Type B pancreatic cell (in vitro differentiated cells): ENCODE data around the gene MADD. TPM values are rescaled to one million over a fixed set of nuclear protein-coding genes. Genes with fewer than 3 reads are reported as not detected.

Source experiments
- DNase-seq: peaks from one replicate; pipeline ENCODE4 v3.0.0; 2021; ENCODE audit warnings: mixed read lengths; ENCODE audit not compliant: unreplicated experiment; ENCODE audit errors: extremely low spot score
- H3K27ac Mint-ChIP-seq: 2 replicates; pipeline ENCODE4 v1.8.0; 2021; ENCODE audit warnings: mild to moderate bottlenecking, mixed read lengths
- H3K27me3 Mint-ChIP-seq: 2 replicates; pipeline ENCODE4 v1.8.0; 2021; ENCODE audit warnings: mixed read lengths
- H3K36me3 Mint-ChIP-seq: 2 replicates; pipeline ENCODE4 v1.8.0; 2021; ENCODE audit warnings: mixed read lengths
- H3K4me1 Mint-ChIP-seq: one replicate; pipeline ENCODE4 v1.8.0; 2021; ENCODE audit warnings: mixed read lengths; ENCODE audit not compliant: unreplicated experiment
- H3K4me3 Mint-ChIP-seq: 2 replicates; pipeline ENCODE4 v1.8.0; 2021; ENCODE audit warnings: mild to moderate bottlenecking, mixed read lengths
- H3K9me3 Mint-ChIP-seq: 2 replicates; pipeline ENCODE4 v1.8.0; 2021; ENCODE audit warnings: mixed read lengths
- total RNA-seq: library from RNA; stranded (reverse); gene quantifications from 2 replicates; pipeline ENCODE4 v1.2.1, GENCODE V29; 2021; ENCODE audit warnings: low replicate concordance
- TF ChIP-seq, protein P1 (sequence below): fragments of 200-600 bp; sonication (generic); conservative IDR thresholded peaks from 2 replicates; pipeline ENCODE4 v1.5.0; 2021; ENCODE audit warnings: antibody characterized with exemption, mild to moderate bottlenecking

Gene MADD
- total RNA-seq, 1 donor from 2014 or later: 47.7 TPM

DNA sequence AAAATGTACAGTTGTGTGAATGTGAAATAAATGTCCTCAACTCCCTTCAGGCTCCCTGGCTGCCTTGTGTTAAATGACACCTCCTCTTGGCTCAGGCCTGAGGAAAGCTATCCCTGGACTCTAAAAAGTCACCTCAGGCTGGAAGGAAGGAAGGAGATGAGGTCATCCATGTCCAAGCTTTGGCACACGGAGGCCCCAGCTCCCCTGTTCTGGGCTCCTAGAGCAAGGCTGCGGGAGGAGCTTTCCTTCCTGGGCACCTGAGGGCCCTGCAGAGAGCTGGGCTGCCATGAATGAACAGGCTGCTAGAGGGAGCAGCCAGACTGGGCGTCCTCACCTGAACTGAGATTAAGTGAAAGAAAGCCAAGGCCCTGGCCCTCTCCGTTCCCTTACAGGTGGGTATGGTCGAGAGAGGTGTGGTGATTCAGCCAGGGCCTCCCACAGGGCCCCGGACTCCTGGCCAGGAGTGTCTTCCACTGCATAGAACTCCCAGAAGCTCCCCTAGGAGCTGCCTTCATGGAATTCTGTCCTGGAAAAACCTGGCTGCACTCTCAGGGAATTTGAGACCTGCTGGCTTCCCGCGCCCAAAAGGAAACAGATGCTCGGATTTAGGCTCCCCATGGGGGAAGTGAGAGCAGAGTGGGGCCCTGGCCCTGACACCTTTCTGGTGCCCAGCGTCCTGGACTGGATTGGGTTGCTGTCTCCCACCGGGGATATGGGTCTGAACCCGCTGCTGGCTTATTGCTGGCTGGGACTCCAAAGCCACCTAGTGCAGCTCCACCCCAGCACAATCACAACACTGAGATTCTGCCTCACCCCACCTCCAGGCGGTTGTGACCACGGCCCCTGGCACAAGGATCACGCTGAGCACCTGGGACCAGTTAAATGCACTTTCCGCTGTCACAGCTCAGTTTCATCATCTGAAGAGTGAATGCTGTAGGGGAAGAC lies 60.3 kb downstream of the MADD start:
- Mint-ChIP-seq H3K9me3 (no peaks in the 10 kb centered on the region), H3K4me3 (no peak overlapping the region), H3K27me3 (no peaks in the 10 kb centered on the region), H3K36me3 (peaks cover 7% of the 10 kb centered on the region), H3K27ac (peak overlapping the region; percentile 26), H3K4me1 (peaks cover 4% of the 10 kb centered on the region)
- TF ChIP-seq, protein P1, sequence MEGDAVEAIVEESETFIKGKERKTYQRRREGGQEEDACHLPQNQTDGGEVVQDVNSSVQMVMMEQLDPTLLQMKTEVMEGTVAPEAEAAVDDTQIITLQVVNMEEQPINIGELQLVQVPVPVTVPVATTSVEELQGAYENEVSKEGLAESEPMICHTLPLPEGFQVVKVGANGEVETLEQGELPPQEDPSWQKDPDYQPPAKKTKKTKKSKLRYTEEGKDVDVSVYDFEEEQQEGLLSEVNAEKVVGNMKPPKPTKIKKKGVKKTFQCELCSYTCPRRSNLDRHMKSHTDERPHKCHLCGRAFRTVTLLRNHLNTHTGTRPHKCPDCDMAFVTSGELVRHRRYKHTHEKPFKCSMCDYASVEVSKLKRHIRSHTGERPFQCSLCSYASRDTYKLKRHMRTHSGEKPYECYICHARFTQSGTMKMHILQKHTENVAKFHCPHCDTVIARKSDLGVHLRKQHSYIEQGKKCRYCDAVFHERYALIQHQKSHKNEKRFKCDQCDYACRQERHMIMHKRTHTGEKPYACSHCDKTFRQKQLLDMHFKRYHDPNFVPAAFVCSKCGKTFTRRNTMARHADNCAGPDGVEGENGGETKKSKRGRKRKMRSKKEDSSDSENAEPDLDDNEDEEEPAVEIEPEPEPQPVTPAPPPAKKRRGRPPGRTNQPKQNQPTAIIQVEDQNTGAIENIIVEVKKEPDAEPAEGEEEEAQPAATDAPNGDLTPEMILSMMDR: no peak
- no peak for DNase-seq

DNA sequence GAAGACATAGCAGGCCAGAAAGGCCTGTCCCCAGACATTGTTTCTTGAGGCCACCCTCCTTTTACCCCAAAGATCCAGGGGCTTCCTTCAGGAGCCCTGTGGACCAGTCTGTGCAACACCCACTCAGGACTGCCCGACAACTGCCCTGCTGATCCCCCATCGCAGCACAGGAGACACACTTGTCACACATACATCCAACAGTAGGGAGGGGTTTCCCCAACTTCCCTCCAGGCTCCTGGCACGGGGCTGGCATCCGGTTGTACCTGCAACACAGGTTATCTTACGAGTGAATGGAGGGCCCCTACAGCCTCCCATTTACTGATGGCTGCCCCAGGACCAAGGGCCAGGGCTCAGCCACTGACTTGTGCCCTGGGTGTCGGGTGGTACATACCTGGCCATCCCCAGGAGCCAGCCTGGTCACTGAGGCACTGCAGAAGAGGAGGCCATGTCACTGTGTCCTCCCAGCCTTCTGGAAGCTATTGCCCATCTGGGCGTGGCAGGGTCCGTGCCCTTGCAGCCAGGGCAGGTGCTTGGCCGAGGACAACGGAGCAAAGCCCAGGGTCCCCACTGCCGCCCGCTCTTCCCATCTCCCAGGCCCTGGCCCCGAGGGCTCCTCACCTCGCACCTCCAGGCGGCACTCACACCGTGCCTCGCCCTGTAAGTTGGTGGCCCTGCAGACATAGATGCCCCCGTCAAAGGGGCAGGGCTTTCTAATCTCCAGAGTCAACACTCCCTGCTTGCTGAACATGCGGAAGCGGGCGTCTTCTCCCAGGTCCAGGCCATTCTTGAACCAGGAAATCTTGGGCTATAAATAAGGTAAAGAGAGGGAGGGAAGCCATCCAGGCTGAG lies 61.7 kb downstream of the MADD start:
- peaks cover 4% of the 10 kb centered on the region for H3K4me1 Mint-ChIP-seq
- H3K9me3 Mint-ChIP-seq: no peaks in the 10 kb centered on the region
- no peak for DNase-seq
- H3K27me3 Mint-ChIP-seq: no peaks in the 10 kb centered on the region
- no peak overlapping the region for H3K4me3 Mint-ChIP-seq
- H3K36me3 Mint-ChIP-seq: peaks cover 4% of the 10 kb centered on the region
- peak overlapping the region; percentile 77 for H3K27ac Mint-ChIP-seq
- TF ChIP-seq, protein P1: no peak

DNA sequence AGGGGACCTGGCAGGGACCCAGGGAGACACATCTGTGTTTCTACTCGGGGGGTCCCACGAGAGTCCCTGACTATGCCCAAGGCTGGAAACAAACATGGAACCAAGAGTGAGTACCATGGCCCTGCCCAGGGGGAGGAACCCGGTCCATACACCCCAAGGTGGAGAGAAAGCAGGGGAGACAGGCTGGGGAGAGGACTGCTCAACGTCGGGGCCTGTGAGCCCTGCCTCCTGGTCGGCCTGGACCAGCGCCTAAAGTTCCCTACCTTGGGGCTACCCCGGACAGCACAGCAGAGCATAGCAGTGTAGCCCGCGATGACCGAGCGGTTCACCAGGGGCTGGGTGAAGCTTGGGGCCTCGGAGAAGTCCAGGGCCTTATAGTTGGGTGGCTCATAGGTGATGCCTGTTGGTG lies 62.4 kb downstream of the MADD start:
- no peak overlapping the region for H3K4me3 Mint-ChIP-seq
- peaks cover 4% of the 10 kb centered on the region for H3K4me1 Mint-ChIP-seq
- peak overlapping the region; percentile 77 for H3K27ac Mint-ChIP-seq
- H3K9me3 Mint-ChIP-seq: no peaks in the 10 kb centered on the region
- no peaks in the 10 kb centered on the region for H3K27me3 Mint-ChIP-seq
- TF ChIP-seq, protein P1: no peak
- peaks cover 3% of the 10 kb centered on the region for H3K36me3 Mint-ChIP-seq
- no peak for DNase-seq

DNA sequence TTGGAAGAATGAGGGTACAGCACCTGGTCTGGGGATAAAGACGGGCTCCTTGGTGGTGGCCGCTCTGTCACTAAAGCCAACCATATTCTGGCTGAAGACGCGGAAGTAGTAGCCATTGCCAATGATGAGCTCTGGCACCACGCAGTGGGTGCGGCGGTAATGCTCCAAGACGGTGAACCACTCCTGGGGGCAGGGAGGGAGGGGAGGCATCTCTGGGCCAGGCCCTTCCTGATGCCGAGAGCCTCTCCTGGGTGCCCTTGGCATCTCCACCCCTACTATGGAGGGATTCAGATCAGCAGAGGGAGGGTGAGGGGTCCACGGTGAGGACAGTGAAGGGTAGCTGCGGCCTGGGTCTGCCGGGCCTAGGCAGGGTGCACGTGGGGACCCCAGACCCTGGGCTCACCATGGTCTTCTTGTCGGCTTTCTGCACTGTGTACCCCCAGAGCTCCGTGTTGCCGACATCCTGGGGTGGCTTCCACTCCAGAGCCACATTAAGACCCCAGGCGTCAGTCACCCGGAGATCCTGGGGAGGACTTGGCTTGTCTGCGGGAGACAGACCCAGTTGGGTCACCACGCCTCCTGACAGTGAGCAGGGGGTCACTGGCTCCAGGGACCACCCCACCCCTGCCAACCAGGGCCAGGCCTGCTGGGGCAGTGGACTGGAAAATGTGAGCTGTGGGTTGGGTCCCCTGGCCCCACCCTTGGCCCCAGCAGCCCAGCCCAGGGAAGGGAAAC lies 63.0 kb downstream of the MADD start:
- TF ChIP-seq, protein P1: no peak
- H3K27ac Mint-ChIP-seq: no peak overlapping the region
- H3K27me3 Mint-ChIP-seq: no peaks in the 10 kb centered on the region
- peaks cover 4% of the 10 kb centered on the region for H3K4me1 Mint-ChIP-seq
- H3K36me3 Mint-ChIP-seq: peaks cover under 1% of the 10 kb centered on the region
- H3K4me3 Mint-ChIP-seq: no peak overlapping the region
- DNase-seq: no peak
- no peaks in the 10 kb centered on the region for H3K9me3 Mint-ChIP-seq

DNA sequence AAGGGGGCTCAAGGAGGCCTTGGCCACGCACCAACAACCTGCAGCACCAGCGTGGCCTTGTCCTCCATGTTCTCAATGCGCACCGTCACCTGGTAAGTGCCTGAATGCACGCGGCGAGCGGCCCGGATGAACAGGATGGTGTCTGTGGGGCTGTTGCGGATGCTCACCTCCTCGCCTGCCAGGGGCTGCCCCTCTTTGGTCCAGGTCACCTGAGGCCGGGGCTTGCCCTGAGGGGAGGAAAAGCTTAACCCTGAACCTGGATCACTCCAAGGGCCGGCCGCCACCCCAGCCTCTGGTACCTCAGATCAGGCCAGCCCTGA lies 63.6 kb downstream of the MADD start:
- no peak overlapping the region for H3K4me3 Mint-ChIP-seq
- TF ChIP-seq, protein P1: no peak
- no peak overlapping the region for H3K27ac Mint-ChIP-seq
- no peak for DNase-seq
- H3K36me3 Mint-ChIP-seq: no peaks in the 10 kb centered on the region
- H3K4me1 Mint-ChIP-seq: peaks cover 4% of the 10 kb centered on the region
- no peaks in the 10 kb centered on the region for H3K27me3 Mint-ChIP-seq
- H3K9me3 Mint-ChIP-seq: no peaks in the 10 kb centered on the region
